Left lung (tissue), 10 donors: ENCODE measurements around the gene NOD1. TPM values are rescaled to one million over a fixed set of nuclear protein-coding genes. Genes with fewer than 3 reads are reported as not detected.

Source experiments
- ATAC-seq: fragments of 200-7000 bp; cut with Tn5 transposase; one replicate; pipeline ENCODE4 v1.9.1; 2020; ENCODE audit warnings: moderate library complexity
- DNase-seq, 4 donors: peaks; one replicate each; pipeline ENCODE4 v3.0.0-alpha.2; 2013 to 2020
- H3K27ac ChIP-seq, 2 donors: fragments of 200-600 bp; sonication (generic) in 1 of 2; one replicate each; pipeline versions ENCODE4 v1.5.0 to v1.8.0; 2020 to 2021
- H3K27me3 ChIP-seq, 2 donors: fragments of 200-600 bp; sonication (generic) in 1 of 2; one replicate each; pipeline versions ENCODE4 v1.5.0 to v1.8.0; 2020 to 2021
- H3K36me3 ChIP-seq, 2 donors: fragments of 200-600 bp; sonication (generic) in 1 of 2; one replicate each; pipeline versions ENCODE4 v1.5.0 to v1.8.0; 2020 to 2021
- H3K4me1 ChIP-seq, 2 donors: fragments of 200-600 bp; one replicate each; pipeline ENCODE4 v1.8.0; 2021
- H3K4me3 ChIP-seq, 2 donors: fragments of 200-600 bp; sonication (generic) in 1 of 2; one replicate each; pipeline versions ENCODE4 v1.5.0 to v1.8.0; 2020 to 2021; ENCODE audit warnings: mild to moderate bottlenecking in 1 of 2
- H3K9me3 ChIP-seq, 2 donors: fragments of 200-600 bp; sonication (generic) in 1 of 2; one replicate each; pipeline versions ENCODE4 v1.5.0 to v1.8.0; 2020 to 2021
- CTCF ChIP-seq, 2 donors: fragments of 200-600 bp; sonication (generic) in 1 of 2; IDR thresholded peaks; one replicate each; pipeline versions ENCODE4 v1.5.0 to v1.8.0; 2021; ENCODE audit warnings: antibody characterized with exemption in 2 of 2
- intact Hi-C, 2 donors: fragments of 100-400 bp; cut with DNase I; formaldehyde crosslinking; loops; one replicate each; pipeline versions ENCODE4 v1.11.2 to v1.14.2; 2022
- polyA plus RNA-seq, 6 donors: library from polyadenylated mRNA; unstranded; fragments of 120-200 nt; gene quantifications; one replicate each; pipeline ENCODE4 v1.2.1, GENCODE V29; 2013; ENCODE audit not compliant: insufficient read length in 6 of 6
- total RNA-seq, 2 donors: library from RNA; stranded (reverse); fragmentation: NEBNext Ultra II Directional; extraction: Animal tissue kit (Norgen Biotek cat#: 25700); gene quantifications; one replicate each; pipeline ENCODE4 v1.2.1, GENCODE V29; 2021
- donor health status: DM: no; HTN: yes; CAD: no.
- donor health status: DM: no; HTN: no; CAD: no.

The NOD1 gene
- total and polyA plus RNA-seq, 8 donors: 18.4 to 27.4 (median 24.9) TPM

- Histone ChIP-seq H3K27ac (peak overlapping the region; percentile 14 to 71), H3K4me3 (no peak overlapping the region), H3K36me3 (no peaks in the 10 kb centered on the region), H3K27me3 (no peaks in the 10 kb centered on the region), H3K4me1 (peaks cover 66 to 84% of the 10 kb centered on the region in 2 donors), H3K9me3 (no peaks in the 10 kb centered on the region)
- TF ChIP-seq CTCF (IDR thresholded peaks at IDR 0.05): no peak
- intact Hi-C loops: no loop called here
- DNase-seq: no peak
- no peak for ATAC-seq
Measured at GRCh38 chr7:30475580-30475979, 3.0 kb downstream of the NOD1 start.

- DNase-seq (no peak), ATAC-seq (no peak)
- Histone ChIP-seq H3K27me3 (no peaks in the 10 kb centered on the region), H3K4me3 (no peak overlapping the region), H3K4me1 (peaks cover 73 to 91% of the 10 kb centered on the region in 2 donors), H3K27ac (peak overlapping the region; percentile 14 to 71), H3K9me3 (no peaks in the 10 kb centered on the region), H3K36me3 (no peaks in the 10 kb centered on the region)
- no peak for TF ChIP-seq CTCF (IDR thresholded peaks at IDR 0.05)
- intact Hi-C loops: no loop called here
Measured at GRCh38 chr7:30474893-30475292, 3.7 kb downstream of the NOD1 start.

DNA sequence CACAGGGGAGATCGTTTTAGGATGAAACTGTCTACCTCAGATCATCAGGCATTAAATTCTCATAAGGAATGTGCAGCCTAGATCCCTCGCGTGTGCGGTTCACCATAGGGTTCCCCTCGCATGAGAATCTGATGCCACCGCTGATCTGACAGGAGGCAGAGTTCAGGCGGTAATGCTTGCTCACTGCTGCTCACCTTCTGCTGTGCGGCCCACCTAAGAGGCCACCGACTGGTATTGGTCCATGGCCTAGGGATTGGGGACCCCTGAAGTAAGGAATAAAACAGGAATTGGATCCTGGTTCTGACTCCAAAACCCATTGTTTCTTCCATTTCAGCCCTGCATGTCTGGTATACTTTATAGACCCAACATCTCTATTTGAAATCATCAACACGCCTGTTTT lies 4.1 kb downstream of the NOD1 start:
- no peak overlapping the region for H3K4me3 ChIP-seq
- TF ChIP-seq CTCF (IDR thresholded peaks at IDR 0.05): no peak
- DNase-seq (no peak), ATAC-seq (no peak)
- intact Hi-C loops: no loop called here
- no peaks in the 10 kb centered on the region for H3K36me3 ChIP-seq
- H3K9me3 ChIP-seq: no peaks in the 10 kb centered on the region
- H3K27me3 ChIP-seq: no peaks in the 10 kb centered on the region
- H3K27ac ChIP-seq: peak overlapping the region in 1 of 2 donors; percentile 71
- H3K4me1 ChIP-seq: peaks cover 76 to 94% of the 10 kb centered on the region in 2 donors

- DNase-seq (no peak), ATAC-seq (no peak)
- no peaks in the 10 kb centered on the region for H3K27me3 ChIP-seq
- H3K4me1 ChIP-seq: peaks cover 77 to 94% of the 10 kb centered on the region in 2 donors
- H3K36me3 ChIP-seq: no peaks in the 10 kb centered on the region
- intact Hi-C loops: no loop called here
- no peaks in the 10 kb centered on the region for H3K9me3 ChIP-seq
- H3K27ac ChIP-seq: peak overlapping the region; percentile 14 to 71
- no peak for TF ChIP-seq CTCF (IDR thresholded peaks at IDR 0.05)
- no peak overlapping the region for H3K4me3 ChIP-seq
Measured at GRCh38 chr7:30473903-30474302, 4.7 kb downstream of the NOD1 start.

- TF ChIP-seq CTCF (IDR thresholded peaks at IDR 0.05): no peak
- intact Hi-C loops: no loop called here
- H3K36me3 ChIP-seq: no peaks in the 10 kb centered on the region
- DNase-seq (no peak), ATAC-seq (peak; percentile 0)
- H3K27ac ChIP-seq: peak overlapping the region; percentile 59 to 83
- no peak overlapping the region for H3K4me3 ChIP-seq
- H3K27me3 ChIP-seq: no peaks in the 10 kb centered on the region
- peaks cover 84 to 99% of the 10 kb centered on the region in 2 donors for H3K4me1 ChIP-seq
- no peaks in the 10 kb centered on the region for H3K9me3 ChIP-seq
Measured at GRCh38 chr7:30472784-30473775, 5.5 kb downstream of the NOD1 start.
